Gastrocnemius medialis (tissue), 4 donors: ENCODE data around the gene BLVRB. TPM values are rescaled to one million over a fixed set of nuclear protein-coding genes. Genes with fewer than 3 reads are reported as not detected.

ENCODE experiments used
- ATAC-seq, 2 donors: fragments of 150-250 bp; one replicate each; pipeline ENCODE4 v1.9.1; 2016
- DNase-seq, 2 donors: peaks; one replicate each; pipeline ENCODE4 v3.0.0-alpha.2; 2019
- H3K27ac ChIP-seq, 4 donors: fragments of 200-600 bp; sonication (generic); 1 replicate in 1 of 4; 2 replicates in 3 of 4; pipeline ENCODE4 v1.5.1; 2016 to 2018; ENCODE audit warnings: mild to moderate bottlenecking in 2 of 4, moderate library complexity in 1 of 4
- H3K27me3 ChIP-seq, 3 donors: fragments of 200-600 bp; sonication (generic) in 2 of 3; 1 replicate in 1 of 3; 2 replicates in 2 of 3; pipeline versions ENCODE4 v1.5.1 to v1.6.0; 2016 to 2019; ENCODE audit warnings: mild to moderate bottlenecking in 1 of 3, moderate library complexity in 1 of 3
- H3K36me3 ChIP-seq, 2 donors: fragments of 200-600 bp; sonication (generic) in 1 of 2; one replicate each; pipeline ENCODE4 v1.5.1; 2017 to 2018
- H3K4me1 ChIP-seq, 2 donors: fragments of 200-600 bp; sonication (generic) in 1 of 2; one replicate each; pipeline ENCODE4 v1.5.1; 2016 to 2017; ENCODE audit warnings: mild to moderate bottlenecking in 2 of 2
- H3K4me3 ChIP-seq, 4 donors: fragments of 200-600 bp; sonication (generic) in 3 of 4; 1 replicate in 1 of 4; 2 replicates in 3 of 4; pipeline ENCODE4 v1.5.1; 2016 to 2019; ENCODE audit warnings: mild to moderate bottlenecking in 2 of 4
- H3K9me3 ChIP-seq, 3 donors: fragments of 200-600 bp; sonication (generic) in 2 of 3; 1 replicate in 1 of 3; 2 replicates in 2 of 3; pipeline ENCODE4 v1.5.1; 2016 to 2019
- CTCF ChIP-seq, 5 experiments: fragments of 450-650 bp in 3 of 5; fragments of 200-600 bp in 2 of 5; sonication (generic) in 2 of 5; IDR thresholded peaks in 4 of 5; conservative IDR thresholded peaks in 1 of 5; 1 replicate in 4 of 5; 2 replicates in 1 of 5; pipeline ENCODE4 v1.5.1; 2016 to 2019; ENCODE audit warnings: antibody characterized with exemption in 5 of 5, mild to moderate bottlenecking in 3 of 5, moderate library complexity in 3 of 5
- POLR2A ChIP-seq, 2 donors: fragments of 450-650 bp; IDR thresholded peaks; one replicate each; pipeline ENCODE4 v1.6.1; 2017; ENCODE audit warnings: antibody characterized with exemption in 2 of 2, mild to moderate bottlenecking in 2 of 2, moderate library complexity in 2 of 2
- in situ Hi-C, 4 donors: fragments of 200-750 bp; cut with MboI; loops; one replicate each; pipeline versions ENCODE4 v1.15.0 to v1.8.0; 2017; ENCODE audit warnings: low sequenced_read_pairs in 4 of 4
- intact Hi-C: fragments of 100-400 bp; cut with DNase I; formaldehyde crosslinking; loops from one replicate; pipeline ENCODE4 v1.15.1; 2023; ENCODE audit warnings: low total_unique reads
- total RNA-seq, 4 donors: library from RNA; depleted of rRNA; stranded (reverse); fragments of >200 nt; gene quantifications; one replicate each; pipeline versions ENCODE4 v1.1.0 to v1.2.3, GENCODE V29; 2016

Gene BLVRB
- total RNA-seq, 4 donors from 2014 or later = 254 to 679 (median 280) TPM

- Histone ChIP-seq H3K27ac (peak overlapping the region in 1 of 4 donors; percentile 28), H3K27me3 (no peaks in the 10 kb centered on the region), H3K9me3 (no peaks in the 10 kb centered on the region), H3K4me3 (no peak overlapping the region), H3K36me3 (peaks cover 0 to 26% of the 10 kb centered on the region in 2 donors), H3K4me1 (peaks cover 15 to 24% of the 10 kb centered on the region in 2 donors)
- intact Hi-C loops = loop anchor here (10.0 kb wide), 1 partner anchor 269 kb away; the partner anchor contains the start of genes COQ8B and ITPKC
- no peak for DNase-seq
- in situ Hi-C loops = no loop called here
- TF ChIP-seq CTCF (IDR thresholded peaks at IDR 0.05 in 4 of 5, conservative IDR thresholded peaks at IDR 0.05 in 1 of 5) (no peak), POLR2A (IDR thresholded peaks at IDR 0.05) (no peak)
- ATAC-seq = no peak
Measured at GRCh38 chr19:40445780-40446262, 19.7 kb downstream of the BLVRB start.

GRCh38 chr19:40444825-40445312, 20.7 kb downstream of the BLVRB start:
- peaks cover 0 to 29% of the 10 kb centered on the region in 2 donors for H3K36me3 ChIP-seq

GRCh38 chr19:40444000-40444824, 21.3 kb downstream of the BLVRB start, which contains the start of gene SERTAD3:
Gene SERTAD3, minus strand, starts transcription at chr19:40444335. Its CDS starts 2,255 bp downstream, at chr19:40442080.
- H3K9me3 ChIP-seq = no peaks in the 10 kb centered on the region
- H3K4me3 ChIP-seq = peak within 1 kb of the TSS; percentile 77 to 98 (median 92)
- ATAC-seq (peak; percentile 72 to 73), DNase-seq (peak; percentile 95 to 97)
- peaks cover 15 to 24% of the 10 kb centered on the region in 2 donors for H3K4me1 ChIP-seq
- intact Hi-C loops (loop anchor here (1.0 to 10.0 kb wide), 5 partner anchors 11 to 271 kb away; partner anchors contain the start of genes BLVRB, C19orf47, COQ8B and ITPKC), in situ Hi-C loops (no loop called here)
- peak within 1 kb of the TSS; percentile 96 to 99 (median 99) for H3K27ac ChIP-seq
- no peaks in the 10 kb centered on the region for H3K27me3 ChIP-seq
- TF ChIP-seq POLR2A (IDR thresholded peaks at IDR 0.05) = peak; percentile 99
- no peak for TF ChIP-seq CTCF (IDR thresholded peaks at IDR 0.05 in 4 of 5, conservative IDR thresholded peaks at IDR 0.05 in 1 of 5)
- H3K36me3 ChIP-seq = peaks cover 0 to 29% of the 10 kb centered on the region in 2 donors

More at GRCh38 chr19:40444825-40445312, 20.7 kb downstream of the BLVRB start:
- Histone ChIP-seq H3K4me3 (peak overlapping the region; percentile 77 to 98 (median 92)), H3K9me3 (no peaks in the 10 kb centered on the region), H3K4me1 (peaks cover 15 to 24% of the 10 kb centered on the region in 2 donors), H3K27ac (peak overlapping the region; percentile 96 to 99 (median 99)), H3K27me3 (no peaks in the 10 kb centered on the region)
- ATAC-seq = no peak
- TF ChIP-seq POLR2A (IDR thresholded peaks at IDR 0.05) (no peak), CTCF (IDR thresholded peaks at IDR 0.05 in 4 of 5, conservative IDR thresholded peaks at IDR 0.05 in 1 of 5) (peak in 2 of 5 experiments; percentile 16 to 22)
- in situ Hi-C loops = no loop called here
- intact Hi-C loops = loop anchor here (1.0 to 10.0 kb wide), 3 partner anchors 20 to 270 kb away; partner anchors contain the start of genes BLVRB, COQ8B and ITPKC
- no peak for DNase-seq

GRCh38 chr19:40443131-40443999, 22.2 kb downstream of the BLVRB start:
- Histone ChIP-seq H3K4me1 (peaks cover 15 to 24% of the 10 kb centered on the region in 2 donors), H3K36me3 (peaks cover 0 to 29% of the 10 kb centered on the region in 2 donors), H3K9me3 (no peaks in the 10 kb centered on the region), H3K27ac (peak overlapping the region; percentile 96 to 99 (median 99)), H3K4me3 (peak overlapping the region; percentile 77 to 98 (median 92)), H3K27me3 (no peaks in the 10 kb centered on the region)
- peak; percentile 99 to 100 for DNase-seq
- intact Hi-C loops = loop anchor here (1.0 to 10.0 kb wide), 3 partner anchors 10 to 271 kb away; partner anchors contain the start of genes C19orf47, COQ8B, ITPKC and PLD3
- ATAC-seq = peak; percentile 80 to 83
- in situ Hi-C loops = no loop called here
- TF ChIP-seq POLR2A (IDR thresholded peaks at IDR 0.05) (peak; percentile 68 to 76), CTCF (IDR thresholded peaks at IDR 0.05 in 4 of 5, conservative IDR thresholded peaks at IDR 0.05 in 1 of 5) (no peak)
